HS-27A (cell line): ENCODE measurements around the gene INPP5J.
A peak's percentile ranks its signal among the peaks of the same experiment; 100 is the strongest.
"Not testable (repeated sequence)": the region's sequence is repeated elsewhere in the genome, so short reads cannot be mapped to it uniquely, and the experiment has no call there.

ENCODE experiments used
- DNase-seq: peaks from one replicate; pipeline ENCODE4 v3.0.0-alpha.2; 2012; ENCODE audit warnings: low read depth, missing footprints

Gene INPP5J, protein sequence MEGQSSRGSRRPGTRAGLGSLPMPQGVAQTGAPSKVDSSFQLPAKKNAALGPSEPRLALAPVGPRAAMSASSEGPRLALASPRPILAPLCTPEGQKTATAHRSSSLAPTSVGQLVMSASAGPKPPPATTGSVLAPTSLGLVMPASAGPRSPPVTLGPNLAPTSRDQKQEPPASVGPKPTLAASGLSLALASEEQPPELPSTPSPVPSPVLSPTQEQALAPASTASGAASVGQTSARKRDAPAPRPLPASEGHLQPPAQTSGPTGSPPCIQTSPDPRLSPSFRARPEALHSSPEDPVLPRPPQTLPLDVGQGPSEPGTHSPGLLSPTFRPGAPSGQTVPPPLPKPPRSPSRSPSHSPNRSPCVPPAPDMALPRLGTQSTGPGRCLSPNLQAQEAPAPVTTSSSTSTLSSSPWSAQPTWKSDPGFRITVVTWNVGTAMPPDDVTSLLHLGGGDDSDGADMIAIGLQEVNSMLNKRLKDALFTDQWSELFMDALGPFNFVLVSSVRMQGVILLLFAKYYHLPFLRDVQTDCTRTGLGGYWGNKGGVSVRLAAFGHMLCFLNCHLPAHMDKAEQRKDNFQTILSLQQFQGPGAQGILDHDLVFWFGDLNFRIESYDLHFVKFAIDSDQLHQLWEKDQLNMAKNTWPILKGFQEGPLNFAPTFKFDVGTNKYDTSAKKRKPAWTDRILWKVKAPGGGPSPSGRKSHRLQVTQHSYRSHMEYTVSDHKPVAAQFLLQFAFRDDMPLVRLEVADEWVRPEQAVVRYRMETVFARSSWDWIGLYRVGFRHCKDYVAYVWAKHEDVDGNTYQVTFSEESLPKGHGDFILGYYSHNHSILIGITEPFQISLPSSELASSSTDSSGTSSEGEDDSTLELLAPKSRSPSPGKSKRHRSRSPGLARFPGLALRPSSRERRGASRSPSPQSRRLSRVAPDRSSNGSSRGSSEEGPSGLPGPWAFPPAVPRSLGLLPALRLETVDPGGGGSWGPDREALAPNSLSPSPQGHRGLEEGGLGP

DNA sequence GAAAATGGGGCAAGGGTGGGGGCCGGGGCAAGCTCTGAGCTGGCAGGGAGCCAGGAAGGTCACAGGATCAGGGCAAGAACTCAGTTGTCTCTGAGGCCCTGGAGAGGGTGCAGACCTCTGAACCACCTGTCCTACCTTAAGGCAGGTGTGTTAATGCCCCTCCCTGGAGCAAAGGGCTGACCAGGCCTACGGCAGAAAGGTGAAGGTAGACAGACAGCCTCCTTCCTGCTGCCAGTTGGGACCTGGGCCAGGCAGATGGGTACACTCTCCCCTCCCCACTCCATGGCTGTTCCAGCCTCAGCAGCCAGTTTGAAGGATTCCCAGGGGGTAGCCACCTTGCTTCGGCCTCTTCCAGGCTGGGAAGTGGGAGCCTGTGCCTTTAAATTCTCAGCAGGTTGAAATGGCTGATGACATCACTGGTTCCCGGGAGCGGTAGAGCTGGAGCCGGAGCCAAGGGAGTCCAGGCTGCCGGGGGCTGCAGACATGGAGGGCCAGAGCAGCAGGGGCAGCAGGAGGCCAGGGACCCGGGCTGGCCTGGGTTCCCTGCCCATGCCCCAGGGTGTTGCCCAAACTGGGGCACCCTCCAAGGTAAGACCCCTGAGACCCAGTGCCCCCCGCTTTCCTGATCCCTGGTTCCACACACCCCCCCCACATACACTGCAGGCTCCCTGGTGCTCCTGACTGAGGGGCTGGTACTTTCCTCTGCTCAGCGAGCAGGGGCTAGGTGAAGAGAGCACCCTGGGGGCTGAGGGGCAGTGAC, at the start of gene INPP5J:
Gene INPP5J (plus strand): TSS at position 435 of the 760 bp plus-strand sequence. CDS start 49 bp downstream, at position 484.
- DNase-seq, result no peak

- not testable (repeated sequence) for DNase-seq
Measured at GRCh38 chr22:31073125-31073524, 49.6 kb upstream of the INPP5J start.

DNA sequence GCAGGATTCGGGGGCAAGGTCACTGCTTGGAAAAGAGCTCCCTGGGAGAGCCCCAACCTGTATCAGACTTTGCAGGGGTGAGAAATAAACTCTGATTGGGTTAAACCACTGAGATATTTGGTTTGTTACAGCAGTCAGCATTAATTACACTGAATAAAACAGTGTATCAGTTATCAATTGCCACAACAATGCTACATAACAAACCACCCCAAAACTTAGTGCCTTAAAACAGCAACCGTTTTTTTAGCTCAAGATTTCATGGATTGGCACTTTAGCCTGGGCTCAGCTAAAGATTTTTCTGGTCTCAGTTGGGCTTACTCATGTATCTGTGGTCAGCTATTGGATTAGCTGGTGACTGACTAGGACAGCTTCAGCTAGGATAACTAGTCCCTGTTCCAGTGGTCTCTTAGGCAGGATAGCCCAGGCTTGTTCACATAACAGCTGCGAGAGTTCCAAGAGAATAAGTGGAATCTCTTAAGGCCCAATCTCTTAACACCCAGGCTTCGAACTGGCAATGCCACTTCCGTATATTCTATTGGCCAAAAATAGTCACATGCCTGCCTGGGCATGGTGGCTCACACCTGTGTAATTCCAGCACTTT, 49.1 kb upstream of the INPP5J start:
- not testable (repeated sequence) for DNase-seq

GRCh38 chr22:31075961-31076360, 46.8 kb upstream of the INPP5J start:
- no peak for DNase-seq

DNA sequence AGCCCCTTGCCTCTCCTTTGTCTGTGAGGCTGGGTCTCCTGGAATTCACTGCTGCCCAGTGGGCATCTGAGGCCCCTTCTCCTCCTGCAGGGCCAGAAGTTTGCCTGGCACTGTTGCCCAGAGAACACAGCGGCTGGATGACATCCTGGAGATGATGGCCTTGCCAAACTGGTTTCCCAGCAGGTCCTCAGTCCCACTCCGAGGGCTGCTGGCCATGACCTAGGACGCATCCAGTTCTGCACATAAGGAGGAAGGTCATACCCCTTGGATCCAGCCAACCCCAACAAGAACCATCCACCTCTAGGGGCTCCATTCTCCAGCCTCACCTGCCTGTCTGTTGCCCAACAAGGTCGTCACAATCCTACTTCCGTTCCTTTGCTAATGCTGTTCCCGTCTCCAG, 45.1 kb upstream of the INPP5J start:
- DNase-seq, result no peak

DNA sequence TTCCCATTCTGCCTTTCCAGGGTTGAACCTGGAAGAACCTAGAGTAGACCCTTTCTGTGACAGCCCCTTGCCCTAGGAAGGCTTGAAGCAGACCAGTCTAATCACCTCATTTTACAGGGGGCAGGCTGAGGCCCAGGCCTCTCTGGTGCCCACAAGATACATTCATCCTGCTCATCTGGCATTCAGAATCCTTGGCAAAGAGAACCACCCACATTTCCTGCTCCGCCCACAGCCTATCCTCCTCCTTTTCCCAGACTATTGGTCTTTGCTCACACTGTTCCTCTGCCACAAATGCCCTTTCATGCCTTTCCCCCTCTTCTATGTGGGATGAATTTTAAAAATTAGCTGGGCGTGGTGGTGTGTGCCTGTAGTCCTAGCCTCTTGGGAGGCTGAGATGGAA, 44.4 kb upstream of the INPP5J start:
- not testable (repeated sequence) for DNase-seq

DNA sequence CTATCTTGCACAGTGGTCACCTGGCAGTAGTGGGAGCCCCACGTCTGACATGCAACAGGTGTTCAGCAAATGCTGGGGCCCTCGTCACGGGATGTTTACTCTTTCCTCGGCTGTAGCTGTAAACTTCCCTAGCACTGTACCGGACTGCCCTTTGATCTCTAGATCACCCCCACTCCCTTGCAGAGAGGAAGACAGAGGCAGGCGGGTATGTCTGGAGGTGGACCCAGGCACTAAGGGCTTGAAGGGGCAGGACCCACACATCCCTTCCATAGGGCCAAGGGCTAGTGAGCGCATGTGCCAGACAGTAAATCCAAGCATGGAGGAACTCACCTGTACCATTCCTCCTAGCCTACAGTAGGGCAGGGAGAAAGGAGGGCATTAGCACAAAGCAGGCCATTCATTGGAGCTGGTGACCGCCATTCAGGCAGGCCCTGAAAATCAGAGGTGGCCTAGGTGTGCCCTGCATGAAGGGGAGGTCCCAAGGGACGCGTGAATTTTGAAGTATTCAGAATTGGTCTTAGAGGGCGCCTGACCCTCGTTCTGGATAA, 43.6 kb upstream of the INPP5J start:
- no peak for DNase-seq

- DNase-seq, result no peak
Measured at GRCh38 chr22:31080164-31080847, 42.5 kb upstream of the INPP5J start.

DNA sequence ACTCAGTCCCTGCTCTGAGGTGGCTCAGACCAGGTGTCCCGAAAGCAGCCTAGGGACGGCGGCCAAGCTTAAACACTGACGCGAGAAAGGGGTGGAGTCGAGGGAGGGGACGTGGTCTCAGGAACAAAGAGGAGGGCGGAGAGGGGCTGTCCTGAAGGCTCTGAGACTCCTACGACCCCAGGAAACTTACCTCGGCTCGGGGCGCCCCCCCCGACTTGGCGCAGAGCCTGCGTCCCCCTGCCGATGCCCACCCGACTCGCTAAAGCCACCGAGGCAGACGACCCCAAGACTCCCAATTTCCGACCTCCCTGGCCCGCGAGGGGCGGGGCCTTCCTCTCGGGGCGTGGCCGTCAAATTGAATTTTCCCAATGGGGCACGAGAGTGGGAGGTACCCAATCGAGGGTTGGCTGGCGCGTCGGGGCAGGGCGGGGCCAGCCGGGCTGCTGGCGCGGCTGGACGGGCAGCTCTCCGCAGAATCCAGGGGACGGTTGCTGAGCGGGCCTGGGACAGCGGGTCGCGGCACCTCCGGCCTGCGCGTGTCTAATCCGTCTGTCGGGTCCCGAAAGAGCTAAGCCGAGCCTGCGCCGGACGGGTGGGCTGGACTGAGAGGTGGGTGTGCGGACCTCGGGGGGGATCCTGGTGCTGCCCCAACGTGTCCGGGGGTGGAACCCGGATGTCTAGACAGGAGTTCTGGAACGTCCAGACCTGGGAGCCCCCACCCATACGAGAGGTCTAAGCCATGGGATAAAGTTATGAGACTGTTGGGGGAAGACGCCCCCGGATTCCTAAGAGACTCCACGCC, 41.7 kb upstream of the INPP5J start, which contains the start of gene SMTN:
Gene SMTN (plus strand): TSS at position 471 of the 802 bp plus-strand sequence. CDS start 1,941 bp downstream, outside the sequence.
- DNase-seq, result peak; percentile 67

- DNase-seq, result peak; percentile 50
Measured at GRCh38 chr22:31081963-31082605, 40.7 kb upstream of the INPP5J start.

DNA sequence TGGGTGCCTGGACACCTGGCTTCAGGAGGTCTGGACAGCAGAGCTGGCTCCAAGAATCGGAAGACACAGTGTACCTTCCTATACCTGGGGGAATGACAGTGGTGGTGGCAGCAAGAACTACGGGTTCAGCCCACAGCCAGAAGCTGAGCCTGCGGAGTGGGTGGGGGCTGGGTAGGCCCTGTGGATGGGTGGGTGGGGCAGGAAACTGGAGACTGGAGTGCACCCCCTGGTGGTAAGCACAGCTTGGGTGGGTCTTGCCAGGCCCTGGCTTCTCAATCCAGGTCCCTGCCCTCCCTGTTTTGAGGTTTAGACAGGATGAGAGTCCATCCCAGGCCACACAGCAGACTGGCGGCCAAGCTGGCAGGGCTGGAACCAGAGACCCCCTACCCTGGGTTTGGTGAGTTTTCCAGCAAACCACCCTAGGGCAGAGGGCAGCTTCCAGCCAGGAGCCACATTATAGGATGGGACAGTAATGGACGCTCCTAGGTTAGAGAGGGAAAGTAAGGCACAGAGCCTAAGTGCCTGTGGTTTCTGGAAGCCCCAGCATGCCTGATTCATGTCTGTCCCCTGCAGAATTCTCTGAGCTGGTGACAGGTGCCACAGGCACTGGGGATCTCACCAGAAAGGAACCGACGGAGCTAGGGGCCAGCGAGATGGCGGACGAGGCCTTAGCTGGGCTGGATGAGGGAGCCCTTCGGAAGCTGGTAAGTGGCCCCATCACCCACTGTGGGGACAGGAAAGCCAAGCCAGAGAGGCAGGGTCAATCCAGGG, 40.0 kb upstream of the INPP5J start:
- no peak for DNase-seq

DNA sequence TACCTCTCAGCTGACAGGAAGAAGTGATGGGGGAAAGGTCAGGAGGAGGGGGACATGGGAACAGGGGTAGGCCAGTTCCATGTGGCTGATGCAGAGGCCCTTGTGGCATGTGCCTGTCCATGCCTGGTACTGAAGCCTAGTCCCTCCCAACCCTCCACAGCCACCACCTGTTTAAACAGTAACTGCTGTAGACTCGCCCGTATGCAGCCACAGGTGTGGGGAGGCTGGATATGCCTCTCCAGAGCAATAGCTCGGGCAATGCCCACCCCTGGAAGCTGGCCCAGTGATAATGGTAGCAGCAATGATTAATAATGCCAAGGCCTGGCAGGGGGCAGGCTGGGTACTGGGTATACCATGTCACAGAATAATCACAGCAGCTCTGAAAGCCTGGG, 39.4 kb upstream of the INPP5J start:
- no peak for DNase-seq

GRCh38 chr22:31083923-31084810, 38.6 kb upstream of the INPP5J start:
- DNase-seq, result no peak

DNA sequence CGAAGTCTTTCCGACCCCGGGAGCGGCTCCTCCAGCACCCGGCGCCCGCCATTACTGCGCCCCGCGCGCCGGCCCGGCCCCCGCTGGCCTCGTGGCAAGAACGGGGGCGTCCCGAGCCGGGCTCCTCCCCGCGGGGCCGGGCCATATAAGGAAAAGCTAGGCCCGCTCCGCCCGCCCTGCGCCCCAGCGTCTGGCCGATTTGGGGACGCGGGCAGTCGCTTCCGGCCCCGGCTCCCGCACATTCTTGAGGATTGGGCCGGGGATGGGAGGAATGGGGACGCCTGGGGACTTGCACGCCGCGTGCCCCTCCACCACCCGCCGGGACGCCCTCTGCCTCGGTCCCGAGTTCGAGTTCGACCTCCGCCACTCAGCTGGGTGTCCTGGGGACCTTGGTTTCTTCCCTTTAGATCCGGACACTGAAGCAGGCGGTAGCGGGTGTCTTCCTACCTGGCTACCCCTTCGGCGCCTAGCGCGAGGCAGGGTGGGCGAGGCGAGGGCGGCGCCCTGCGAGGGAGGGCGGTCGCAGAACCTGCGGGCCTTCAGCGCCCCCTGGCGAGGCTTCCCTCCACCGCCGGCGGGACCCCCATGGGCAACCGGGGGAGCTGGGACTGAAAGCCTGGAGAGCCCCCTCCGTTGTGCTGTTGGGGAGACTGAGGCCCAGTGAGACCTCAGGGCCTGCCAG, 37.8 kb upstream of the INPP5J start:
- no peak for DNase-seq

- no peak for DNase-seq
Measured at GRCh38 chr22:31085493-31085824, 37.3 kb upstream of the INPP5J start.

DNA sequence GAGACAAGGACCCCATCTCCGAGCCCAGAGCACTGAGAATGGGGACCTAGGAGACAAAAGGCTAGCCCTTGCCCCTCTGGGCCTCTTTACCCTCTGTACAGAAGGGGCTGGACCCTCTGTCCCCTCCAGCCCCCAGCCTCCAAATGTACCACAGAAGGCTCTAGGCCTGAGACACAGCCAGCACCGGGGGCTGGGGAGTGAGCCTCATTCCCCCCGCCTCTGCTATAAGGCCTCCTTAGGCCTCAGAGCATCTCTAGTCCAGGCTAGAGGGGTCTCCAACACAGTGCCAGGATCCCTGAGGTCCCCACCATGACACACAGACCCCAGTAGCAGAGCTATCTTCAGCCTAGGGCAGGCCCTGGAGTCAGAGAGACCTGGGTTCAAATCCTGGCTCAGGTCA, 36.8 kb upstream of the INPP5J start:
- no peak for DNase-seq
